Measurements from ENCODE around the gene HDAC7.
A peak's percentile ranks its signal among the peaks of the same experiment; 100 is the strongest.

Gene HDAC7

DNA sequence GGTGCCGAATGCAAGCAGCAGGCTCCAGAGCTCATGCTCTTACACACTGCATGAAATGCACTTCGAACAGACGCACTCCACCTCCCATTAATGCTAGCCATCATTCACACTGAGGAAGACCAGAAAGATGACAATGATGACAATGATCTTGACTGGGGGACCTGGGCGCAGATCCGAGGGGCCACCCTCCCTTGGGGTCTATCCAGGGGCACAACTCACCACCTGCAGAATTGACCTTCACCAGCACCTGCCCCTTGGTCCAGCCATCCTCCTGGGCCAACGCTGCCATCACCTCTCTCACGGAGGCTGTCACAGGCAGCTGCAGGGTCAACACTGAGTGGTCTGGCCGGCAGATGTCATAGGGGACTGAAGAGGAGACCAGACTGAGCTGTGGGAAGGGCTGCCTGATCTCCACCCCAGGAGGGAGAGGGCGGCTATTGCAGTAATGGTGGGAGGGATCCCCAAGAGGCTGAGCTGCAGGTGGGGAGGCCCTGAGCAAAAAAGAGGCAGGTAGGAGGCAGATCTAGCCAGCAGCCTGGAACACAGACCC, 76.3 kb downstream of the HDAC7 start:
- no peak for DNase-seq

DNA sequence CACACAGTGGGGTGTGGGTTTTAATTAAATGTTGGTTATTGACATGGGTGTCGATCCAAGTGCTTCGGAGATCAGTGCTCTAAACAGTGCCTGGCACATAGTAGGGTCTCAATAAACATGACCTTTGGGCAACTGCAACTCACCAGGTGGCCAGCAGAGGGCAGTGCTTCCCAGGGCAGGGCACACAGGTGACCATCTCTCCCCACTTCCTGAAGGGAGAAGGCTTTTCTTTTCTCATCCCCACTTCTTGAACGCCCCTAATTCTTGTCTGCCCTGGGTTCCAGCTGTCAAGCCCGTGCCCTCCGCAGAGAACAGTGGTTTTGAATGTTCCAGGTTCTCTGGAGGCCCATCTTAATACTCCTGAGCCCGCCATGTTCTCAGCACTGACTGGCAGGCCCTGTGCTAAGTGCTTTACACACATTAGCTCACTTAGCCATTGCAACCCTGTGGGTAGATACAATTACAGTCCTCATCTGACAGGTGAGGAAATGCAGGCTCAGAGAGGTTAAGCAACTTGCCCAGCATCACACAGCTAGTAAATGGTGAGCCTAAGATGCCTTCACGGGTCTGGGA, 77.4 kb downstream of the HDAC7 start:
- DNase-seq, result peak; percentile 75

DNA sequence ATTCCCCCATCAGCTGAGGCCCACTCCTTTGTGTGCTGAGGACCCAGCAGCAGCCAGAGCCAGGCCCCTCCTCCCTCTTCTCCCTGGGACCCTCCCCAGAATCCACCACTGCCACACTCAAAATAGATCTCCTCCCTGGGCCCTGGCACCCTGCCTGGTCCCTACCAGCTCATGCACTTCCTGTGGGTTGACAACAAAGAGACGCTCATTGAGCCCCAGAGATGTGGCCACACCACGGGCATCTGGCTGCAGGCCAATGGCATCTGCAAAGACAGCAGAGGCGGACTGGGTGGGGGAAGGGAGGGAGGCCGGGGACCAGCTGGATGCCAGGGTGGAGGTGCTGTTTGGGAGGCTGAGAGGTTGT, 78.4 kb downstream of the HDAC7 start:
- peak; percentile 80 for DNase-seq

DNA sequence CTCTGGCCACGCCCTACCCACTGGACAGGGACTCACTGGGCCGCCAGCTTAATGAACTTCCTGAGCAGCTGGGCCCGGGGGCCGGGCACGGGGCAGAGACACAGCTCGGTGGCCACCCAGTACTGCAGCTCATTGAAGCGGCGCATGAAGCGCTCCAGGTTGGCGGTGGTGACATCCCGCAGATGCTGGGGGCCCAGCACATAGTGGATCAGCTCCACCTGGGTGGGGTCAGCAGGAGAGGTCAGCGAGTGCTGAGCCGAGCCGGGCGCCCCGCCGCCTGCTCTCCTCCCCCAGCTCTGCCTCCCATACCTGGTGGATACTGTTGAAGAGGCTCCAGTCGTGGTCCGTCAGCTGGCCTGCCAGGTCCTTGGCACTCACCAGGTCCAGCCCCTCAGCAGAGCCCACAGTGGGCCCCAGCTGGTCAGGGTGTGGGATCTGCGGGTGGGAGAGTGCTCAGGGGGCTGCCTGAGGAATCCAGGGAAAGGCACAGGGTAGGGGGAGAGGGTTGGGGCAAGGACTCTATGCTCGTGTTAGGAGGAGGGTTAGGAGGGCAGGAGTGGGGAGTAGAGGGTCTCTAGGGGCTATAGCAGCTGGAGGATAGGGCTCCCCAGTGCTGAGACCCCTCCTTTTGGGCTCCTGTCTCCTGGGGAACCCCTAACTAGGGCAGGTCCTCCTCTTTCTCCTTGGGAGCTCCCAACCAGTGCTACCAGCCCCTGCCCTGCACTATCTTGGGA, 78.9 kb downstream of the HDAC7 start:
- no peak for DNase-seq

DNA sequence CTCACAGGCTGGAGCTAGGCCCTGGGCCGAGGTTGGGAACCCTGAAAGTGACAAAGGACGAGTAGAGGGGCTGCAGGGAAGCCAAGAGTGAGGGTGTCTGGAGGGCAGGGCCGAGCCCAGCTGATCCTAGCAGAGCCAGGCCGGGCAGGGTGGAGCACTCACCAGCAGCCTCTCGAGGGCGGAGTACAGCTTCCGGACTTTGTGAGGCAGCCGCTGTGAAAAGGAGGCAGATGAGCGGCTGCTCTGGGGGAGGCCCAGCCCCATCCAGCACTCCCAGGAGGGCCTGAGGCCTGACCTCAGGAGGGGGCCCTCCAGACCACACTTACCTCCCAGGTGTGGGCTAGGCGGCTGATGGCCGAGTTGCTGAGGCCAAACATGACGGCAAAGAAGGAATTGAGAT, 79.7 kb downstream of the HDAC7 start:
- no peak for DNase-seq

DNA sequence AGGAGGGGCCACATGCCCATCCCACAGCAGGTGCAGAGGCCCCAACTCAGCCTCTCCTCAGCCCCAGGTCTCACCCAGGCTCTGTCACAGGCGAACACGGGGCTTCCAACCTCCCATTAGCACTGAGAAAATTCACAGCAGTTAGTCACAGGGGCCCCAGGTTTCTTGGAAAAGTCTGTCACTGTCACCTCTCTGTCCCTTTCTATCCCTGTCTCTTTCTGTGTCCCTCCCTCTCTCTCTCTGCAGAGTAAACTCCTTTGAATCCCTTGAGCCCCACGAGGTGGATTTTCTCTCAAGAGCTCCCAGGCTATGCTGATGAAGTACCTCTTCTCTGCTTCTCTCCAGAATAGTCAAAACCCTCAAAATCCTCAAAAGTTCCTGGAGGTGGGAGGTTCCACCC, 80.4 kb downstream of the HDAC7 start:
- DNase-seq, result no peak

DNA sequence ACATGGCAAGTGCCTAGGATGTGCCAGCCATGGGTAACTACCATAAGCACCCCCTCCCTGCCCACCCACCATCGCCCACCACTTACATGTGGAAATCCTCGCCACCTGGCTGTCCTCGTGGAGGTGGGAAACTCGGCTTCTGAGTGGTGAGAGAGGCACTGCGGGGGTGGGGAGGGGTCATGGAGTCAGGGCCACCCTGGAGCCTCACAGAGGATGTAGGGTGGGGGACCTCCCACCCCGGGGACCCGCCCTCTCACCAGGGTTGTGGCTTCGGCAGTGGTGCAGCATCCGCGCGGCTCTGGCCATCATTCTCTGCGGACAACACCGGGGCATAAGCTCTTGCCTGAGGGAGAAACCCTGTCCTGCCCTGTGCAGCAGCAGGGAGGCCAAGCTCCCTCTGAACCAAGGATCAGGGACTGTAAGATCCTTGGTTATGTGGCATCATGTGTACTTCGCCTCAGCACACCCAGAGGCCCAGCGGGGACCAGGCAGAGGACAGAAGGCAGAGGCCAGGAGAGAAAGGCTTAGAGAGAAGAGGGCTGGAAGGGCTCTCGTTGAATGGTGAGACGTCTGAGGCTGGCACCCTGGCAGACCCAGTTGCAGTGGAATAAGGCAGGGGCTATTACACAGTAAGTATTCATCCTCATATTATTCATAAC, 81.6 kb downstream of the HDAC7 start:
- DNase-seq, result no peak

DNA sequence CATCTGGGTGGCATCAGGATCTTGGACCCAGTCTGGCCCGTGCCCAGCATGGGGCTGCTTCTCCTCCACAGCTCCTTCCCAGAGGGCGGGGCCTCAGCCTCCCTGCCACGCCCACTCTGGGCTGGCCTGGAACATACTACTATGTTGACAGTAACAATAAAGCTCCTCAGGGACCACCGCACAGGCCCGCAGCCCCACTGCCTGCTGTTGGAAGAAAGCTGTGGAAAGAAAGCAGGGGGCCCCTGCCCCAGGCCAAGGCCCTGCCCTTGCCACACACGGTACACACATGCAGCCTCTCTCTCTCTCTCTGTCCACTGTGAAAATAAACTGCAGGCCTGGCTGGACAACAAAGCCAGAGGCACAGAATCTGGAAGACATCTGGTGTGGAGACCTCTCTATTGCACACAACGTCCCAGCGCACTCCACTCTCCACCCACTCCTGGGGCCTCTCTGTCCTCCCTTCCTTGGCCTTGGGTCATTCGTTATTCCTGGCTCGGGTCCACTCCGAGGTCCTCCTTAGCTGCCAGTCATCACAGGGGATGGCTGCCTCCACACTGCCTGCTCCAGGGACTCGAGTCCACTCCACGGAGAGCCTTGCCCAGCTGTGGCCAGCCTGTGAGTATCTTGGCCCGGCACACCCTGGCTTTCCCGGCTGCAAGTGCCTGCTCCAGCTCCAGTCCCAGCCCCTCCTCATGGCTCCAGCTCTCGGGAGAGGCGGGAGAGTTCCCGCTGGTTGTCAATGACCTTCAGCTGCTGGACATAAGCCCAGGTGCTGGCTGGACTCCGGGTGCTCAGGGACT, 82.6 kb downstream of the HDAC7 start:
- no peak for DNase-seq

DNA sequence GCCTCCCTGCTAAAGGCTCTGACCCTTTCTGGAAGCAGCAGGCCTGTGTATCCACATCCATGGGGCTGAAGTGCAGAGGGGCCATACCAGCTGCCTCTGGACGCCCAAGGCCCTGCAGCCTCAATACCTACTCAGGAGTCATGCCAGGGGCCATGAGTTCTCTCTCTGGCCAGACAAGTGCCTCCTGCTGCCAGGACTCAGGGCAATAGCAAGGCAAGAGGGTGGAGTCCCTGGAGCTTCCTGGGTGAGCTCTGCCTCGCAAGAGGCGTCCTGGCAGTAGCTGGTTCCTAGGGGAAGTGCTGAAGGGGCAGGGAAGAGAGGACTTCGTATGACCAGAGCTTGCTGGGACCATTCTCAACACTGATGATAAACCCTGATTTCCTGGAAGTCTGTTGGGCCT, 83.5 kb downstream of the HDAC7 start:
- no peak for DNase-seq

DNA sequence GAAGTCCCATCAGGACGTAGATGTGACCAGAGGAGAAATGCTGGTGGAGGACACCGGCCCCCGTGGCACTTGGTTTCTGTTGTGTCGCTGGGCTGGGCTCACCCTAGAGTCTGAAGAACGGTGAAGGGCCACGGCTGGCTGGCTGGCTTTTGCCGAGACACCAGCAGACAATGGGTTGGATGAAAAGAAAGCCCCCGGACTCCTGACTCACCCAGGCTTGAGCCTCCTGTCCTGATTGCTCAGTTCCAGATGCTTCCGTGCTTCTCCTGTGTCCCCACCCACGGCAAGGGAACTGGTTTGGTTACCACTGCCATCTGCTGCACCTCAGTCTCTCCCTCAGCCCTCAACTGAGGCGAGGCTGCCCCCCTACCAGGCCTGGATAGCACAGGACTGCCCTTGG, 84.1 kb downstream of the HDAC7 start:
- DNase-seq, result no peak

DNA sequence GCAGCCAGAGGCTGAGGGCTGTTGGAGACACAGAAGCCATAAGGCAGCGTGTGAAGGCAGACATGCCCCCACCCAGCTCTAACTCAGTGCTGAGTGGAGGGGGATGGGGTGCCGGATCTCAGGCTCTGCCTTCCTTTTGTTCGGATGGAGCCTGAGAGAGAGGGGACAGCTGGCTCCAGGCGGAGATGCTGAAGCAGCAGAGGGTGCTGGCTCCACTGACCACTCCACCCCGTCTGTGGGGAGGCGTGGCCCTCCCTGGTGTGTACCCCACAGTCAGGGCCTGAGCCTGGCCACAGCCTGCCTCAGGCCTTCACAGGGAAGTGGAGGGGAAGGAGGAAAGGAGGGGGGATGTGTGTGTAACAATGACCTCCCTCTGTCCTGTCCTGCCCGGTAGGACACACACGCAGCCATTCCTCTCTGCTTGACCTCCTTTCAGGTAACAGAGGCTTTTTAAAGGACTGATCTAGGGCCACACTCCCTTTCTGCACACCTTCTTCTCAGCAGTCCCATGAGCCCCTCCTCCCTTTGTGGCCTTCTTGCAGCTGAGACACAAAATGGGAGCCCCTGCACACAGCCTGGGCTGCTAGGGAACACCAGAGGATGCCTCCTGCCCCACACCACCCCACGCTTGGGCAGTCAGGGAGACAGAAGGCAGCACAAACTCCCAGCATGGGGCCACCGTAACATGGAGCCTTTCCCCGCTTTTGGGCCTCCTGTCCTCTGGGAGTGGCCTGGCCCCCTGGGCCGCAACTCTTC, 84.8 kb downstream of the HDAC7 start:
- no peak for DNase-seq

DNA sequence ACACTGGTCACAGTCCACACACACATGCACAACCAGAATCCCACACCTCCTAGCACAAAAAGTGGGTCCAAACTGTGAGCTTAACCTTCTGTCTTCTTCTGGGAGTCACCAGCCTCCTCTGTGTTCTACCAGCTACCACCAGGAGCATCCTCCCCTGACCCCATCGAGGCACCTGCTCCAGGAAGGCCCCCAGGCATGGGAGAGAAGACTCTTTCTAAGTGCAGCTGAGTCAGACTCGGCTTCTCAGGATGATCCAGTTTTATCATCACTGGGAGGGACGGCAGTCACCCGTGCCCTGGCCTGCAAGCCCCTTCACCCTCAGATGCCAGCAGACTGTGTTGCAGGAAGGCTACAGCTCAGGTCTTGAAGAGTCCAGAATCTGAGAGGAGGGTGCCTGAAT, 86.6 kb downstream of the HDAC7 start:
- no peak for DNase-seq

Data from CD4-positive, alpha-beta T cell treated with Interleukin-12 subunit alpha and Interleukin-12 subunit beta, for 1 hour (primary cell).